Measurements from ENCODE around the gene ATP6V1G3.

DNA sequence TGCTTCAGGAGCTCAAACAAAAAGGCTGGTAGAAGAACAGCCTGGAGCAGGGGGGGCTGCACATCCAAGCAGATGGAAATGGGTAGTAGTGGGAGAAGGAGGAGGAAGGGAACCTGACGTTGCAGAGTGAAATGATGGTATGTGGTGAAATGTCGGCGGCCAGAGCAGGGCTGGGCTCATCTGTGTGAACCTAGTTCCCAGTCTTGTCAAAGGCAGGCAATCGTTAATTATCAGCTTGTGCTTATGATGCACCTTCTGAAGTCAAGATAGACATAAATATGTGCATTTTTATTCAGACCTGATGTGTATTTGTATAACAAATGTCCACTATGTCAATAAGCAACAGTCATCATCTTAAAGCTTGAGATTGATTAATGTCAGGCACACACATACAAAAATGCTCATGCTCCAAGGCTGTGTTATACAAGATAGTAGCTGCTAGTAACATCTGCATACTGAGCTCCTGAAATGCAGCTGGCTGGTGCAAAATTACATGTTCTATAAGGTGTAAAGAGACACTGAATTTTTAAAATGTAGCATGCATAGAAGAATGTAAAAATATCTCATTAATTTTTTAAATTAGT, 10.6 kb upstream of the ATP6V1G3 start:
- no peak for TF ChIP-seq KLF10 (tag by site-specific recombination; IDR thresholded peaks at IDR 0.05)
- TF ChIP-seq, protein P1, sequence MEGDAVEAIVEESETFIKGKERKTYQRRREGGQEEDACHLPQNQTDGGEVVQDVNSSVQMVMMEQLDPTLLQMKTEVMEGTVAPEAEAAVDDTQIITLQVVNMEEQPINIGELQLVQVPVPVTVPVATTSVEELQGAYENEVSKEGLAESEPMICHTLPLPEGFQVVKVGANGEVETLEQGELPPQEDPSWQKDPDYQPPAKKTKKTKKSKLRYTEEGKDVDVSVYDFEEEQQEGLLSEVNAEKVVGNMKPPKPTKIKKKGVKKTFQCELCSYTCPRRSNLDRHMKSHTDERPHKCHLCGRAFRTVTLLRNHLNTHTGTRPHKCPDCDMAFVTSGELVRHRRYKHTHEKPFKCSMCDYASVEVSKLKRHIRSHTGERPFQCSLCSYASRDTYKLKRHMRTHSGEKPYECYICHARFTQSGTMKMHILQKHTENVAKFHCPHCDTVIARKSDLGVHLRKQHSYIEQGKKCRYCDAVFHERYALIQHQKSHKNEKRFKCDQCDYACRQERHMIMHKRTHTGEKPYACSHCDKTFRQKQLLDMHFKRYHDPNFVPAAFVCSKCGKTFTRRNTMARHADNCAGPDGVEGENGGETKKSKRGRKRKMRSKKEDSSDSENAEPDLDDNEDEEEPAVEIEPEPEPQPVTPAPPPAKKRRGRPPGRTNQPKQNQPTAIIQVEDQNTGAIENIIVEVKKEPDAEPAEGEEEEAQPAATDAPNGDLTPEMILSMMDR (tag by site-specific recombination; IDR thresholded peaks at IDR 0.05): no peak
- TF ChIP-seq ZNF133 (tag by site-specific recombination; IDR thresholded peaks at IDR 0.05): no peak
- TF ChIP-seq, protein P2, sequence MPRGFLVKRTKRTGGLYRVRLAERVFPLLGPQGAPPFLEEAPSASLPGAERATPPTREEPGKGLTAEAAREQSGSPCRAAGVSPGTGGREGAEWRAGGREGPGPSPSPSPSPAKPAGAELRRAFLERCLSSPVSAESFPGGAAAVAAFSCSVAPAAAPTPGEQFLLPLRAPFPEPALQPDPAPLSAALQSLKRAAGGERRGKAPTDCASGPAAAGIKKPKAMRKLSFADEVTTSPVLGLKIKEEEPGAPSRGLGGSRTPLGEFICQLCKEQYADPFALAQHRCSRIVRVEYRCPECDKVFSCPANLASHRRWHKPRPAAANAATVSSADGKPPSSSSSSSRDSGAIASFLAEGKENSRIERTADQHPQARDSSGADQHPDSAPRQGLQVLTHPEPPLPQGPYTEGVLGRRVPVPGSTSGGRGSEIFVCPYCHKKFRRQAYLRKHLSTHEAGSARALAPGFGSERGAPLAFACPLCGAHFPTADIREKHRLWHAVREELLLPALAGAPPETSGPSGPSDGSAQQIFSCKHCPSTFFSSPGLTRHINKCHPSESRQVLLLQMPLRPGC (tag by site-specific recombination; IDR thresholded peaks at IDR 0.05): no peak
- TF ChIP-seq KLF9 (tag by site-specific recombination; IDR thresholded peaks at IDR 0.05; ENCODE audit: low read depth): no peak
- TF ChIP-seq, protein P3, sequence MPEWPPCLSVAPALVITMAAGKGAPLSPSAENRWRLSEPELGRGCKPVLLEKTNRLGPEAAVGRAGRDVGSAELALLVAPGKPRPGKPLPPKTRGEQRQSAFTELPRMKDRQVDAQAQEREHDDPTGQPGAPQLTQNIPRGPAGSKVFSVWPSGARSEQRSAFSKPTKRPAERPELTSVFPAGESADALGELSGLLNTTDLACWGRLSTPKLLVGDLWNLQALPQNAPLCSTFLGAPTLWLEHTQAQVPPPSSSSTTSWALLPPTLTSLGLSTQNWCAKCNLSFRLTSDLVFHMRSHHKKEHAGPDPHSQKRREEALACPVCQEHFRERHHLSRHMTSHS (tag by site-specific recombination; IDR thresholded peaks at IDR 0.05): no peak

Data from HEK293 (cell line).